GM12878 (cell line): ENCODE measurements around the gene ARGLU1. TPM values are rescaled to one million over a fixed set of nuclear protein-coding genes. Genes with fewer than 3 reads are reported as not detected.

ENCODE experiments used
- ATAC-seq: fragments of 200-7000 bp; cut with Tn5 transposase; 3 replicates; pipeline ENCODE4 v1.9.1; 2020; ENCODE audit warnings: mild to moderate bottlenecking, moderate library complexity
- BruUV-seq: library from RNA; stranded (reverse); fragments of 400-500 nt; replicated peaks from 2 replicates; lab custom pipeline; 2021; lab: Mats Ljungman, UMichigan
- CTCF ChIA-PET: fragments of 300-600 bp; sonication (Branson Sonifier 250); formaldehyde crosslinking; extraction: SDS; loops from one replicate; lab custom pipeline; 2021; ENCODE audit warnings: inconsistent platforms; lab: Yijun Ruan, JAX
- POLR2A ChIA-PET: fragments of 350-600 bp; formaldehyde crosslinking; extraction: SDS; loops from one replicate; lab custom pipeline; 2021; ENCODE audit warnings: inconsistent platforms; lab: Charles Lee
- RAD21 ChIA-PET: fragments of 300-600 bp; sonication (Branson Sonifier 250); formaldehyde crosslinking; loops from one replicate; lab custom pipeline; 2023; ENCODE audit warnings: antibody characterized with exemption; ENCODE audit not compliant: unreplicated experiment; lab: Charles Lee
- SMC1A ChIA-PET: fragments of 300-600 bp; sonication (Branson Sonifier 250); formaldehyde crosslinking; loops from one replicate; lab custom pipeline; 2023; ENCODE audit not compliant: unreplicated experiment, uncharacterized antibody; lab: Charles Lee
- DNase-seq: peaks from one replicate; pipeline ENCODE4 v3.0.0-alpha.2; 2011; ENCODE audit warnings: low read depth, low spot score
- FAIRE-seq: peaks from 3 replicates; lab custom pipeline; 2011; peaks lifted over from hg19 to GRCh38; lab: Jason Lieb, UNC
- H2AFZ ChIP-seq: 2 replicates; pipeline ENCODE4 v1.6.0; 2011; ENCODE audit warnings: low read depth, low read length, control low read depth; ENCODE audit not compliant: control insufficient read depth
- H3K27ac ChIP-seq: 2 replicates; pipeline ENCODE4 v1.5.1; 2011; ENCODE audit warnings: control low read depth; ENCODE audit not compliant: control insufficient read depth, insufficient read depth
- H3K27me3 ChIP-seq, 2 experiments: replicated peaks in 1 of 2; 2 replicates each; pipeline versions ENCODE4 v1.6.0 to v1.6.1; 2011; ENCODE audit warnings: low read length in 1 of 2; ENCODE audit not compliant: control insufficient read depth in 2 of 2, insufficient read depth in 2 of 2
- H3K36me3 ChIP-seq, 2 experiments: 2 replicates each; pipeline ENCODE4 v1.5.1; 2011; ENCODE audit warnings: low read length in 1 of 2; ENCODE audit not compliant: control insufficient read depth in 2 of 2, insufficient read depth in 2 of 2
- H3K4me1 ChIP-seq: 2 replicates; pipeline ENCODE4 v1.6.1; 2011; ENCODE audit warnings: mild to moderate bottlenecking, low read length, moderate library complexity, mixed read lengths; ENCODE audit not compliant: control insufficient read depth, insufficient read depth
- H3K4me2 ChIP-seq: 2 replicates; pipeline ENCODE4 v1.6.0; 2011; ENCODE audit warnings: control low read depth; ENCODE audit not compliant: control insufficient read depth, insufficient read depth
- H3K4me3 ChIP-seq: fragments of 200-600 bp; sonication (generic); 2 replicates; pipeline ENCODE4 v1.5.1; 2016
- H3K79me2 ChIP-seq: 2 replicates; pipeline ENCODE4 v1.6.0; 2011; ENCODE audit warnings: low read length; ENCODE audit not compliant: control insufficient read depth, insufficient read depth
- H3K9ac ChIP-seq: 2 replicates; pipeline ENCODE4 v1.8.0; 2011; ENCODE audit warnings: low read length, control low read depth, mixed read lengths; ENCODE audit not compliant: control insufficient read depth, insufficient read depth
- H3K9me3 ChIP-seq: replicated peaks from 3 replicates; pipeline ENCODE4 v1.5.1; 2011; ENCODE audit warnings: mild to moderate bottlenecking, low read length; ENCODE audit not compliant: control insufficient read depth, insufficient read depth
- H4K20me1 ChIP-seq: 2 replicates; pipeline ENCODE4 v1.6.0; 2011; ENCODE audit not compliant: control insufficient read depth, insufficient read depth
- BCL11A ChIP-seq: IDR thresholded peaks from 2 replicates; pipeline ENCODE4 v1.6.1; 2011; ENCODE audit warnings: low read depth, low read length
- BCLAF1 ChIP-seq: fragments of 450-650 bp; IDR thresholded peaks from 2 replicates; pipeline ENCODE4 v1.6.1; 2017; ENCODE audit warnings: antibody characterized with exemption, mild to moderate bottlenecking, moderate library complexity
- ESRRA ChIP-seq: IDR thresholded peaks from 2 replicates; pipeline ENCODE4 v1.6.1; 2012; ENCODE audit warnings: mild to moderate bottlenecking, low read length, improper control_type of control experiment
- FOXK2 ChIP-seq: fragments of 450-650 bp; IDR thresholded peaks from 2 replicates; pipeline ENCODE4 v1.6.1; 2017; ENCODE audit warnings: mild to moderate bottlenecking, moderate library complexity
- POLR2AphosphoS5 ChIP-seq: IDR thresholded peaks from 2 replicates; pipeline ENCODE4 v1.6.1; 2011; ENCODE audit warnings: mild to moderate bottlenecking, low read length, inconsistent platforms
- STAT1 ChIP-seq: fragments of 450-650 bp; conservative IDR thresholded peaks from 2 replicates; pipeline ENCODE4 v1.6.1; 2014; ENCODE audit warnings: antibody characterized with exemption, mild to moderate bottlenecking
- ZNF687 ChIP-seq: fragments of 450-650 bp; IDR thresholded peaks from 2 replicates; pipeline ENCODE4 v1.6.1; 2017; ENCODE audit warnings: mild to moderate bottlenecking, moderate library complexity
- ZSCAN29 ChIP-seq: fragments of 450-650 bp; IDR thresholded peaks from 2 replicates; pipeline ENCODE4 v1.6.1; 2017; ENCODE audit warnings: mild to moderate bottlenecking, moderate library complexity
- in situ Hi-C: fragments of 300-500 bp; cut with MboI; formaldehyde crosslinking; loops from 9 replicates; pipeline ENCODE4 v1.14.3; 2018; ENCODE audit warnings: mixed read lengths
- intact Hi-C: fragments of 100-400 bp; cut with micrococcal nuclease; formaldehyde crosslinking; loops from one replicate; pipeline ENCODE4 v1.14.2; 2022; ENCODE audit not compliant: unreplicated experiment
- polyA plus RNA-seq, 11 experiments: library from polyadenylated mRNA; depleted of rRNA in 4 of 11; unstranded in 6 of 11; stranded (reverse) in 5 of 11; fragments of >200 nt; fragmentation: Nextera tagmentation in 4 of 11; fragmentation: Illumina TruSeq in 1 of 11; extraction: Ambion mirVana in 4 of 11; extraction: Trizol in 1 of 11; gene quantifications; 1 replicate in 1 of 11; 2 replicates in 10 of 11; pipeline versions ENCODE4 v1.2.1 to v1.2.3, GENCODE V29; 2011 to 2016; ENCODE audit warnings: inconsistent platforms in 2 of 11, missing spikeins in 2 of 11, low read depth in 1 of 11
- total RNA-seq, 4 experiments: library from RNA; depleted of rRNA in 3 of 4; stranded (reverse); fragments of >200 nt in 3 of 4; fragmentation: Illumina TruSeq in 1 of 4; extraction: Trizol in 1 of 4; gene quantifications; 2 replicates each; pipeline versions ENCODE4 v1.2.1 to v1.2.3, GENCODE V29; 2013 to 2021

The ARGLU1 gene
- total and polyA plus RNA-seq, 10 of the 15 experiments (the other 5 are each of a cell fraction or from before 2014, with no cell fraction given): 47.1 to 197 (median 98.3) TPM

- H4K20me1 ChIP-seq: no peaks in the 10 kb centered on the region
- ChIA-PET CTCF (interaction anchor here (1.5 kb wide), 1 partner anchor 9 kb away, joined by 4 read pairs; no protein-coding TSS in a partner anchor), POLR2A (no interaction called here), RAD21 (interaction anchor here (0.9 kb wide), 1 partner anchor 43 kb away, joined by 3 read pairs; no protein-coding TSS in a partner anchor), SMC1A (interaction anchor here (0.6 to 1.7 kb wide), 6 partner anchors 10 to 415 kb away, joined by 3 to 6 read pairs (median 4); no protein-coding TSS in a partner anchor)
- DNase-seq (no peak), FAIRE-seq (no peak), ATAC-seq (no peak)
- H3K4me3 ChIP-seq: no peak overlapping the region
- H3K9ac ChIP-seq: no peak overlapping the region
- no peaks in the 10 kb centered on the region for H3K79me2 ChIP-seq
- H2AFZ ChIP-seq: no peak overlapping the region
- intact Hi-C loops (no loop called here), in situ Hi-C loops (no loop called here)
- no TSS peak for BruUV-seq
- no peak overlapping the region for H3K27ac ChIP-seq
- no peak overlapping the region for H3K4me2 ChIP-seq
- peaks cover 6% of the 10 kb centered on the region for H3K4me1 ChIP-seq
- H3K27me3 ChIP-seq: no peaks in the 10 kb centered on the region
- no peak for TF ChIP-seq ZNF687
- TF ChIP-seq BCL11A: no peak
- no peak for TF ChIP-seq STAT1
- TF ChIP-seq POLR2AphosphoS5: no peak
- no peak for TF ChIP-seq BCLAF1
- TF ChIP-seq ESRRA: no peak
- no peak for TF ChIP-seq FOXK2
- no peak for TF ChIP-seq ZSCAN29
- peaks cover 2% of the 10 kb centered on the region; the same call in 1 of the 3 replicates for H3K9me3 ChIP-seq
- H3K36me3 ChIP-seq: no peaks in the 10 kb centered on the region
These were observed 73.4 kb downstream of the ARGLU1 start for GRCh38 chr13:106494506-106494905.
